CD14-positive monocyte (primary cell): ENCODE data around the gene WIPF3. TPM values are rescaled to one million over a fixed set of nuclear protein-coding genes. Genes with fewer than 3 reads are reported as not detected.

Experiments
- DNase-seq, 3 donors: peaks; one replicate each; pipeline ENCODE4 v3.0.0-alpha.2; 2011 to 2022
- H2AFZ ChIP-seq: 2 replicates; pipeline ENCODE4 v1.6.0; 2012; ENCODE audit warnings: mild to moderate bottlenecking, low read depth, low read length, inconsistent platforms; ENCODE audit not compliant: insufficient read depth, poor library complexity, severe bottlenecking
- H3K27ac ChIP-seq, 2 donors: 1 replicate in 1 of 2; 2 replicates in 1 of 2; pipeline ENCODE4 v1.5.1; 2012 to 2013; ENCODE audit warnings: low read length in 2 of 2, control low read depth in 1 of 2, inconsistent platforms in 1 of 2, low read depth in 1 of 2, mild to moderate bottlenecking in 1 of 2
- H3K27me3 ChIP-seq, 2 donors: one replicate each; pipeline versions ENCODE4 v1.6.0 to v1.6.1; 2011 to 2013; ENCODE audit warnings: low read length in 2 of 2; ENCODE audit not compliant: control insufficient read depth in 2 of 2, insufficient read depth in 2 of 2
- H3K36me3 ChIP-seq, 2 donors: replicated peaks in 1 of 2; 1 replicate in 1 of 2; 2 replicates in 1 of 2; pipeline versions ENCODE4 v1.5.1 to v1.6.1; 2012 to 2013; ENCODE audit warnings: low read length in 2 of 2, control low read depth in 1 of 2, inconsistent platforms in 1 of 2, mild to moderate bottlenecking in 1 of 2; ENCODE audit not compliant: insufficient read depth in 2 of 2, control insufficient read depth in 1 of 2
- H3K4me1 ChIP-seq, 2 donors: 1 replicate in 1 of 2; 2 replicates in 1 of 2; pipeline versions ENCODE4 v1.5.1 to v1.6.1; 2012 to 2013; ENCODE audit warnings: low read length in 2 of 2, control low read depth in 1 of 2, inconsistent platforms in 1 of 2, mild to moderate bottlenecking in 1 of 2, moderate library complexity in 1 of 2; ENCODE audit not compliant: insufficient read depth in 2 of 2, control insufficient read depth in 1 of 2
- H3K4me2 ChIP-seq: replicated peaks from 2 replicates; pipeline ENCODE3; 2012; ENCODE audit warnings: low read length, moderate library complexity, mild to moderate bottlenecking; ENCODE audit not compliant: poor library complexity, severe bottlenecking; ENCODE audit errors: extremely low read depth
- H3K4me3 ChIP-seq, 3 experiments: fragments of 200-600 bp in 1 of 3; sonication (generic) in 1 of 3; replicated peaks in 1 of 3; 1 replicate in 2 of 3; 2 replicates in 1 of 3; pipeline ENCODE4 v1.5.1; 2011 to 2013; ENCODE audit warnings: low read length in 3 of 3, mild to moderate bottlenecking in 3 of 3, control low read depth in 2 of 3, low read depth in 2 of 3, inconsistent platforms in 1 of 3, moderate library complexity in 1 of 3
- H3K79me2 ChIP-seq: 2 replicates; pipeline ENCODE4 v1.6.0; 2012; ENCODE audit warnings: mild to moderate bottlenecking, control low read depth, inconsistent platforms, low read length, moderate library complexity; ENCODE audit not compliant: insufficient read depth
- H3K9ac ChIP-seq: 2 replicates; pipeline ENCODE4 v1.6.0; 2017; ENCODE audit warnings: low read length, mild to moderate bottlenecking; ENCODE audit not compliant: insufficient read depth, poor library complexity, severe bottlenecking
- H3K9me3 ChIP-seq, 2 donors: replicated peaks in 1 of 2; 1 replicate in 1 of 2; 2 replicates in 1 of 2; pipeline versions ENCODE4 v1.5.1 to v1.6.1; 2012 to 2013; ENCODE audit warnings: low read length in 2 of 2, control low read depth in 1 of 2; ENCODE audit not compliant: control insufficient read depth in 1 of 2, insufficient read depth in 1 of 2
- H4K20me1 ChIP-seq: 2 replicates; pipeline ENCODE4 v1.6.0; 2012; ENCODE audit warnings: mild to moderate bottlenecking, low read length, control low read depth, moderate library complexity; ENCODE audit not compliant: insufficient read depth
- H3K27ac Mint-ChIP-seq, 7 donors: one replicate each; pipeline ENCODE4 v1.8.0; 2020; ENCODE audit warnings: mild to moderate bottlenecking in 7 of 7, mixed read lengths in 7 of 7, moderate library complexity in 6 of 7, inconsistent platforms in 2 of 7
- H3K27me3 Mint-ChIP-seq, 3 donors: one replicate each; pipeline ENCODE4 v1.8.0; 2021 to 2022; ENCODE audit warnings: low read depth in 3 of 3, mild to moderate bottlenecking in 3 of 3, mixed read lengths in 3 of 3, moderate library complexity in 3 of 3, inconsistent platforms in 1 of 3
- H3K36me3 Mint-ChIP-seq, 2 donors: one replicate each; pipeline ENCODE4 v1.8.0; 2020; ENCODE audit warnings: mixed read lengths in 2 of 2, inconsistent platforms in 1 of 2, mild to moderate bottlenecking in 1 of 2
- H3K4me1 Mint-ChIP-seq: one replicate; pipeline ENCODE4 v1.8.0; 2020; ENCODE audit warnings: mild to moderate bottlenecking, mixed read lengths
- H3K4me3 Mint-ChIP-seq, 2 donors: one replicate each; pipeline ENCODE4 v1.8.0; 2020; ENCODE audit warnings: mild to moderate bottlenecking in 2 of 2, mixed read lengths in 2 of 2, moderate library complexity in 1 of 2
- H3K9me3 Mint-ChIP-seq, 7 donors: one replicate each; pipeline ENCODE4 v1.8.0; 2020 to 2022; ENCODE audit warnings: mixed read lengths in 7 of 7, mild to moderate bottlenecking in 6 of 7, moderate library complexity in 6 of 7, inconsistent platforms in 2 of 7
- CTCF ChIP-seq: fragments of 200-600 bp; IDR thresholded peaks from one replicate; pipeline ENCODE4 v1.8.0; 2022; ENCODE audit warnings: antibody characterized with exemption, mild to moderate bottlenecking
- WGBS: methylation state at CpG from one replicate; pipeline ENCODE4 v1.1.5; 2013; ENCODE audit warnings: missing lambda C conversion rate; ENCODE audit not compliant: insufficient coverage; 5-methylcytosine and 5-hydroxymethylcytosine counted together
- intact Hi-C, 2 donors: fragments of 100-400 bp; cut with micrococcal nuclease; formaldehyde crosslinking; loops; one replicate each; pipeline versions ENCODE4 v1.15.0 to v1.15.1; 2023
- polyA plus RNA-seq, 3 donors: library from polyadenylated mRNA; depleted of rRNA in 1 of 3; unstranded in 2 of 3; stranded (reverse) in 1 of 3; fragments of 300-500 nt in 2 of 3; fragments of >200 nt in 1 of 3; fragmentation: Illumina TruSeq in 2 of 3; gene quantifications; 1 replicate in 2 of 3; 2 replicates in 1 of 3; pipeline ENCODE4 v1.2.3, GENCODE V29; 2012 to 2021

The WIPF3 gene
- polyA plus RNA-seq, 3 donors: not detected

DNA sequence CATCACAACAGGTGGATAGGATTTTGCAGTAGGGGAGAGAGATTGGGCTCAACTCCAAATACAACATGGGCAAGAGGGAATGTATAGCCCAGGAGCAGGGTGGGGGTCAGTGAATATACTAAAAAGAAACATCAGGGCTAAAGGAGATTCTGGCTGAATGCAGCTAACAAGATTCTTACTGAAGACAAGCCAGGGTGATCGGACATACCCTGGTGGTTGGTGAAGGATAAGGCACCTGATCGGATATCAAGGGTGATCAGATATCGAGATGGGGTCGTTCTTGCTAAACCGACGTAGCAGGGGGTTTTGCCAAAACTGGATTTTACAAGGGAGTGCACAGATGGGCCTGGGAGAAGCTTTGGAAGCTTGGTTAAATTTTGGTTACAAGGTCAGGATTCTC, 34.4 kb downstream of the WIPF3 start:
- Mint-ChIP-seq H3K27me3 (peaks cover 8 to 13% (median 11%) of the 10 kb centered on the region in 3 donors), H3K9me3 (peaks cover 0 to 4% (median 0%) of the 10 kb centered on the region in 7 donors), H3K4me1 (no peaks in the 10 kb centered on the region), H3K36me3 (no peaks in the 10 kb centered on the region), H3K4me3 (no peak overlapping the region), H3K27ac (no peak overlapping the region)
- H3K9ac ChIP-seq: no peak overlapping the region
- no peak overlapping the region for H3K27ac ChIP-seq
- no peaks in the 10 kb centered on the region for H3K36me3 ChIP-seq
- no peaks in the 10 kb centered on the region for H4K20me1 ChIP-seq
- DNase-seq: no peak
- no peak overlapping the region for H3K4me3 ChIP-seq
- no peak overlapping the region for H2AFZ ChIP-seq
- intact Hi-C loops: no loop called here
- H3K9me3 ChIP-seq: no peaks in the 10 kb centered on the region
- H3K4me1 ChIP-seq: no peaks in the 10 kb centered on the region
- no peaks in the 10 kb centered on the region for H3K27me3 ChIP-seq
- no peaks in the 10 kb centered on the region for H3K79me2 ChIP-seq
- no peak for TF ChIP-seq CTCF
- 98% methylated on average over 6 of the region's 6 CpGs for WGBS
- H3K4me2 ChIP-seq: no peak overlapping the region

DNA sequence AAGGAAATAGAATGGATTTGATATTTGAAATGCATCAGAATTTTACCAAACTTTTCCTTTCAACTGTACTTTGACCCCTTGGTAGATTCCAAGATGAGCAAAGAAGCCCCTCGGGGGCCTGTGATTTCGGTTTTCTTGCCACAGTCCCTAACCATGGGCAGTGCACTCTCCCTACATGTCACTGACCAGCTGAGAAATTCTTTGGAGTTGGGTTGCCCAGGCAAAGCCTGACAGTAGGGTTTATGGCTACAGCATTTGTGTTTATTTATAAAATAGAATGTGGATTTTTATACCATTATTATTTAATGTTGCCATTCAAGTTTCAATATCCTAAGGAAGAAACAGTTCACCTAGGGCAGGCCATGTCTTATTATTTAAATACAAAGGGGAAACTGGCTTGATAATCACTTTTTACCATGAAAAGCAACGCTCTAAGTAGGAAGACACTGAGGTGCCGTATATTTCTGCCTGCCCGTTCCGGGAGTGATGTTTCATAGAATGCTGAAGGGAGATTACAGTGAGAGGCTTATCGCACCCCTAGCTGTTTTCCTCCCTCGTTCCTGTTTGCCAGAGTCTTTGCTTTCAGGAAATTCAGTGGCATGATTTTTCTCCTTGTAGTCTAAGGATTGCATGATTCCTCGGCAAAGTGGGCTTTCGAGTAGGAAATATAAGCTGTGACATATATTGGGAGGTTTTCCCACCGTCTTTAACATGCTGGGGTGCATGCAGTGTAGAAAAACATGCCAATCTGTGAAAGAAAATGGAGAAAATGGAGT, 35.8 kb downstream of the WIPF3 start:
- no peaks in the 10 kb centered on the region for H3K27me3 ChIP-seq
- Mint-ChIP-seq H3K4me3 (no peak overlapping the region), H3K4me1 (no peaks in the 10 kb centered on the region), H3K27ac (no peak overlapping the region), H3K36me3 (no peaks in the 10 kb centered on the region), H3K9me3 (peaks cover 0 to 4% (median 0%) of the 10 kb centered on the region in 7 donors), H3K27me3 (peaks cover 3 to 10% (median 8%) of the 10 kb centered on the region in 3 donors)
- no peaks in the 10 kb centered on the region for H3K79me2 ChIP-seq
- intact Hi-C loops: no loop called here
- H3K9me3 ChIP-seq: no peaks in the 10 kb centered on the region
- no peaks in the 10 kb centered on the region for H4K20me1 ChIP-seq
- WGBS: 78% methylated on average over 8 of the region's 11 CpGs
- no peak for TF ChIP-seq CTCF
- no peaks in the 10 kb centered on the region for H3K4me1 ChIP-seq
- no peak overlapping the region for H3K4me2 ChIP-seq
- no peaks in the 10 kb centered on the region for H3K36me3 ChIP-seq
- no peak for DNase-seq
- H3K27ac ChIP-seq: no peak overlapping the region
- no peak overlapping the region for H3K4me3 ChIP-seq
- H2AFZ ChIP-seq: no peak overlapping the region
- H3K9ac ChIP-seq: no peak overlapping the region
